ENCODE measurements around the gene SMIM29.

Gene SMIM29

DNA sequence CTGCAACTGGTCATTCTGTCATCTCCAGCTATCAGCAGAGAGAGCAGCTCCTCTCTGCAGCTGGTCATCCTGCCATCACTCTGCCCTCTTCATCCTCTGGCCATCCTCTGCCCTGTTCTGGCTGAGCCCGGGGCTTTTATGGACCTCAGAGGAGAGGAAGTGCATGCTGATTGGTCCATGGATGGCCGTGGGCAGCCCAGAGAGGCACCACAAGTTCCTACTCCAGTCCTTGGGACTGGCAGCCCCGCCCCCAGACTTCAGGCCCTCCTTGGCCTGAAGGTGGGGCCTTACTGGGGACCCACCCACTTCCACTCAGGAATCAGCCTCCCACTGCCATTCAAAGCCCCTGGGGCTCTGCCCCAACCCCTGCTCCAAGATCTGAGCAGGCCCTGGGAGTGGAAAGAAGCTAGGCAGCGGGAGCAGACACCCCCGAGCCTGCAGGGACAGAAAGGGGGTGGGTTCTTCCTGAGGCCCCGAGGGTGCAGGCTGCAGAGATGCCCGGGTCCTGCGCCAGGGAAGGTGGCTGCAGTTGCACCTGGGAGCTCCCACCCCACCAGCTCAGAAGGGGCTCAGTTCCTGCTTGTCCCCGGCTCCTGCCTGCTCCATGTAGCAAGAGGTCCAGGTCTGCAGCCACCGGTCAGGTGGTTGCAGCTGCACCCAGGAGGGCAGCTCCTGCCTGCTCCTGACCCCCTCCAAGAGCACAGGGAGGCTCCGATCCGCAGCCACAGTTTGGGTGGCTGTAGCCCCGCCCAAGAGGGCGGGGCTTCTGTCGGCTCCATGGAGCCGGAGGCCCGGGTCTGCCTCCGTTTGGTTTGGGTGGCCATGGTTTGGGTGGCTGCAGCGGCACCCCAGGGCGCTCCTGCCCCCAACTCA, 46.2 kb downstream of the SMIM29 start:
- no peak for TF ChIP-seq CTCF (IDR thresholded peaks at IDR 0.05; ENCODE audit: borderline replicate concordance, insufficient read depth, low read depth, low read length)
- no peak overlapping the region for H3K4me3 ChIP-seq (ENCODE audit: low read depth, low read length)

DNA sequence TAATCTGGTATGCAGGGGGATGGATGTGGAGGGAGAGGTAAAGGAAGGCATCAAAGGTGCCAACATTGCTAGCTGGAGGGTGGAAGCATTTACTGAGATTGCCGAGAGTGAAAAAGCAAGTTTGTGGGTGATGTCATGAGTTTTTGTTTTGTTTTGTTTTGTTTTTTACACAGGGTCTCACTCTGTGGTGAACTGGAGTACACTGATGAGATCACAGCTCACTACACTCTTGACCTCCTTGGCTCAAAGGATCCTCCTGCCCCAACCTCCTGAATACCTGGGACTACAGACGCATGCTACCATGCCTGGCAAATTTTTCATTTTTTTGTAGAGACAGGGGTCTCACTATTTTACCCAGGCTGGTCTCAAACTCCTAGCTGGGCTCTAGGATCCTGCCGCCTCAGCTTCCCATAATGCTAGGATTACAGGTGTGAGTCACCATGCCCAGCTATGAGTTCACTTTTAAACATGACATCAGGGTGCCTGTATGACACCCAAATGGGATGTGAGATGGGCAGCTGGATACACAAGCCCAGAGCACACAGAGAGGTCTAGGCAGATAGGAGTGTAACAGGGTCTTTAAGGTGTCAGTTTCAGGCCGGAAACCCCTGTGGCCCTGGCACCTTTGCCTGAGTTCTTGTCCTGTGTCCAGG, 47.2 kb downstream of the SMIM29 start:
- H3K4me3 ChIP-seq (ENCODE audit: low read depth, low read length): no peak overlapping the region
- TF ChIP-seq CTCF (IDR thresholded peaks at IDR 0.05; ENCODE audit: borderline replicate concordance, insufficient read depth, low read depth, low read length): no peak

DNA sequence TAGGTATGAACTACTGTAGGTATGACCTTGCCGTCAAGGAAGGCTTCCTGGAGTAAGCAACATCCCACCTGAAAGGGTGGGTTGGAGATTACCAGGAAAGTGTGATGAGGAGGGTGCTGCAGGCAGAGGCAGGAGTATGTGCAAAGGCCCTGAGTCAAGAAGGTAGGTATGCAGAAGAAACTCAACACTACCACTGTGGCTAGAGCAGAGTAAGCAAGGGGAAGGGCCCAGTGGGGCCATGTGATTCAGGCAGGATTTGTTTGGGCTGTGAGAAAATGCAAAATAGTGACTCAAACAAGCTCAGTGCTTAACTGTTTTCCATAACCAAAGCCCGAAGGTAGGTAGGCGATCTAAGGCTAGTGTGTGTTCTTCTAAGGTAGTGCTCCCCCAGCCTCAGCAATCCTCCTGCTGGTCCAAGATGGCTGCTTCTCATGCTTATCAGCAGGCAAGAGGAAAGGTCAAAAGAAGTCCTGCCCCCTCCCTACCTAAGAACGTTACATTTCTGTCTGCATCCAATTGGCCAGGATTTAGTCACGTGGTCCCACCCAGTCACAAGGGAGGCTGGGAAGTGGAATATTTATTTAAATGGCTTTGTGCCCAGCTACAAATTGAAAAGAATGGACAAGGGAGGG, 48.4 kb downstream of the SMIM29 start:
- no peak overlapping the region for H3K4me3 ChIP-seq (ENCODE audit: low read depth, low read length)
- no peak for TF ChIP-seq CTCF (IDR thresholded peaks at IDR 0.05; ENCODE audit: borderline replicate concordance, insufficient read depth, low read depth, low read length)

DNA sequence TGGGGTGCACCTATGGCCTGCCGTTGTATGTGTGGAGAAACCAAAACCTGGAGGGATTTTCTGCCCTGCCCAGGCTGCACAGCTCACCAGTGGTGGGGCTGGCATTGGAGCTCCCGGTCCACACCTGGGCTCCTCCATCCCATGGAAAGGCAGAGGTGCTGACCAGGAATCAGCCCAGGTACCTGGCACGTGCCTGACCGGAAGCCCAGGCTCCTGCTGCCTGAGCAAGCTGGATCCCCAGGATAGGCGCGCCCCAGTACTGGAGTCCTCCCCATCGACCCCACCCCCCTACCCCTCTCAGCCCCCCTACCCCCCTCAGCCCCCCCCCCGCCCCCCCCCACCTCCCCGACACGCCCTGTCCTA, 52.0 kb downstream of the SMIM29 start:
- H3K4me3 ChIP-seq (ENCODE audit: low read depth, low read length): peak overlapping the region; percentile 58
- no peak for TF ChIP-seq CTCF (IDR thresholded peaks at IDR 0.05; ENCODE audit: borderline replicate concordance, insufficient read depth, low read depth, low read length)

Data from GM12875 (cell line).